Tibial nerve (tissue), 4 donors: ENCODE data around the gene ARHGEF38.

Experiments
- CTCF ChIP-seq, 5 experiments: fragments of 200-600 bp in 3 of 5; fragments of 450-650 bp in 2 of 5; sonication (generic) in 3 of 5; IDR thresholded peaks; one replicate each; pipeline ENCODE4 v1.5.1; 2016 to 2019; ENCODE audit warnings: antibody characterized with exemption in 5 of 5, mild to moderate bottlenecking in 3 of 5, moderate library complexity in 2 of 5
- EP300 ChIP-seq, 2 donors: sonication (generic); formaldehyde crosslinking; IDR thresholded peaks; one replicate each; pipeline ENCODE4 v1.6.1; 2017; ENCODE audit warnings: antibody characterized with exemption in 2 of 2, mild to moderate bottlenecking in 1 of 2
- POLR2A ChIP-seq, 2 donors: fragments of 450-650 bp; IDR thresholded peaks; one replicate each; pipeline ENCODE4 v1.6.1; 2017; ENCODE audit warnings: antibody characterized with exemption in 2 of 2, mild to moderate bottlenecking in 2 of 2, moderate library complexity in 2 of 2

- TF ChIP-seq EP300 (IDR thresholded peaks at IDR 0.05) (no peak), POLR2A (IDR thresholded peaks at IDR 0.05) (no peak), CTCF (IDR thresholded peaks at IDR 0.05) (no peak)
Observed at GRCh38 chr4:105674011-105674410, 121.6 kb downstream of the ARHGEF38 start.
